ENCODE results near the gene ZNF407.

DNA sequence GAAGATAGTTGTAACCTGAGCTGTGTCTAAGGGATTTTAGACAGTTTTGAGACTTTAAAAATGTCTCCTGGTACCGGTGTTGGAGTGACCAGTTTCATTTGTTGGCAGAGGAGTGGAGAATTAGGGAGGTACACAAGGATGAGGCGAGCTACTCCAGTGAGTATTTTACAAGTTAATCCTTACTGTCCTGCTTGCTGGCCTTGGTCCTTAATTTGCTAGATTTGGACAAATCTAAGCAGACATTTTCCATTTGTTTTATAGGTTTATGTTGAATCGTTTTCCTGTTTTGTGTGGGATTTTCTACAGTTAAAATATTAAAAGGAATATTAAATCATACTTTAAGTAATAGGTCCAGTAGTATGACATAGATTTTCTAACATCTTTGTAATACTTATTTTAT, 101.8 kb downstream of the ZNF407 start:
- TF ChIP-seq CTCF (IDR thresholded peaks at IDR 0.05; ENCODE audit: insufficient read depth, low read length) (no peak), SPI1 (IDR thresholded peaks at IDR 0.05; ENCODE audit: borderline replicate concordance, low read depth) (no peak), POLR2AphosphoS5 (IDR thresholded peaks at IDR 0.05; ENCODE audit: low read depth) (no peak)
